Keratinocyte (primary cell): Measurements from ENCODE around the gene NEK10. TPM values are rescaled to one million over a fixed set of nuclear protein-coding genes. Genes with fewer than 3 reads are reported as not detected.

Experiments used
- DNase-seq: peaks from one replicate; pipeline ENCODE4 v3.0.0-alpha.2; 2011; ENCODE audit warnings: low read depth, missing footprints, low spot score
- FAIRE-seq: peaks from 2 replicates; lab custom pipeline; 2011; peaks lifted over from hg19 to GRCh38; lab: Jason Lieb, UNC
- H2AFZ ChIP-seq: 2 replicates; pipeline ENCODE4 v1.6.0; 2012; ENCODE audit warnings: low read length, control low read depth, inconsistent platforms; ENCODE audit not compliant: control insufficient read depth
- H3K27ac ChIP-seq: 2 replicates; pipeline ENCODE4 v1.5.1; 2011; ENCODE audit warnings: low read length; ENCODE audit not compliant: control insufficient read depth, insufficient read depth
- H3K27me3 ChIP-seq: 3 replicates; pipeline ENCODE4 v1.6.0; 2011; ENCODE audit warnings: low read length; ENCODE audit not compliant: control insufficient read depth, insufficient read depth; ENCODE audit errors: extremely low read depth
- H3K36me3 ChIP-seq, 2 experiments: 2 replicates in 1 of 2; 3 replicates in 1 of 2; pipeline ENCODE4 v1.5.1; 2011; ENCODE audit warnings: low read length in 2 of 2, mild to moderate bottlenecking in 1 of 2; ENCODE audit not compliant: control insufficient read depth in 2 of 2, insufficient read depth in 2 of 2; ENCODE audit errors: extremely low read depth in 1 of 2
- H3K4me1 ChIP-seq: 3 replicates; pipeline ENCODE4 v1.5.1; 2011; ENCODE audit warnings: low read length; ENCODE audit not compliant: control insufficient read depth, insufficient read depth; ENCODE audit errors: extremely low read depth
- H3K4me2 ChIP-seq: 3 replicates; pipeline ENCODE4 v1.6.0; 2011; ENCODE audit warnings: low read depth, low read length; ENCODE audit not compliant: control insufficient read depth, insufficient read depth; ENCODE audit errors: extremely low read depth
- H3K4me3 ChIP-seq, 3 experiments: fragments of 200-600 bp in 1 of 3; sonication (generic) in 1 of 3; 2 replicates in 2 of 3; 3 replicates in 1 of 3; pipeline ENCODE4 v1.5.1; 2011 to 2016; ENCODE audit warnings: low read length in 3 of 3, mild to moderate bottlenecking in 3 of 3, control low read depth in 2 of 3, inconsistent platforms in 1 of 3, low read depth in 1 of 3, mixed read lengths in 1 of 3, mixed run types in 1 of 3, moderate library complexity in 1 of 3; ENCODE audit not compliant: control insufficient read depth in 2 of 3, insufficient read depth in 2 of 3; ENCODE audit errors: extremely low read depth in 1 of 3
- H3K79me2 ChIP-seq: 2 replicates; pipeline ENCODE4 v1.6.0; 2012; ENCODE audit warnings: low read length; ENCODE audit not compliant: control insufficient read depth, insufficient read depth
- H3K9ac ChIP-seq: 3 replicates; pipeline ENCODE4 v1.6.0; 2011; ENCODE audit warnings: low read length; ENCODE audit not compliant: control insufficient read depth, insufficient read depth; ENCODE audit errors: extremely low read depth
- H3K9me1 ChIP-seq: 3 replicates; pipeline ENCODE4 v1.6.0; 2011; ENCODE audit warnings: low read length; ENCODE audit not compliant: control insufficient read depth, insufficient read depth; ENCODE audit errors: extremely low read depth
- H3K9me3 ChIP-seq: 2 replicates; pipeline ENCODE4 v1.5.1; 2012; ENCODE audit warnings: low read depth, low read length; ENCODE audit not compliant: control insufficient read depth
- H4K20me1 ChIP-seq: 3 replicates; pipeline ENCODE4 v1.6.0; 2011; ENCODE audit warnings: low read length; ENCODE audit not compliant: control insufficient read depth, insufficient read depth; ENCODE audit errors: extremely low read depth
- CTCF ChIP-seq, 3 experiments: IDR thresholded peaks in 1 of 3; conservative IDR thresholded peaks in 1 of 3; optimal IDR thresholded peaks in 1 of 3; 2 replicates in 2 of 3; 3 replicates in 1 of 3; pipeline versions ENCODE3 to v1.5.1; 2011; ENCODE audit warnings: low read length in 3 of 3, mild to moderate bottlenecking in 3 of 3, moderate library complexity in 2 of 3, control low read depth in 1 of 3, inconsistent platforms in 1 of 3; ENCODE audit not compliant: insufficient read depth in 2 of 3; ENCODE audit errors: extremely low read depth in 1 of 3
- EZH2 ChIP-seq: IDR thresholded peaks from one replicate; pipeline ENCODE4 v1.6.1; 2012; ENCODE audit warnings: inconsistent platforms, mild to moderate bottlenecking, low read length, moderate library complexity
- dilution Hi-C: fragments of 300-500 bp; cut with MboI; formaldehyde crosslinking; loops from one replicate; pipeline ENCODE4 v1.7.0; 2020; ENCODE audit warnings: low sequenced_read_pairs; ENCODE audit not compliant: extremely low pct_ligation_motif_present
- polyA plus RNA-seq, 5 experiments: library from polyadenylated mRNA; depleted of rRNA in 3 of 5; stranded (reverse) in 3 of 5; stranded (forward) in 1 of 5; unstranded in 1 of 5; fragments of >200 nt; gene quantifications; 1 replicate in 1 of 5; 2 replicates in 3 of 5; 3 replicates in 1 of 5; pipeline versions ENCODE4 v1.2.1 to v1.2.3, GENCODE V29; 2011 to 2012; ENCODE audit warnings: missing spikeins in 2 of 5, low read depth in 1 of 5, low replicate concordance in 1 of 5

The NEK10 gene
- polyA plus RNA-seq, 1 donor (not counting 4 experiments of a cell fraction or from before 2014, with no cell fraction given) = 0.98 TPM

GRCh38 chr3:27186013-27186412 is 183.2 kb downstream of the NEK10 start:
- Histone ChIP-seq H3K36me3 (no peaks in the 10 kb centered on the region), H3K79me2 (no peaks in the 10 kb centered on the region), H2AFZ (no peak overlapping the region), H3K9ac (no peak overlapping the region), H3K4me1 (no peaks in the 10 kb centered on the region), H3K27me3 (no peaks in the 10 kb centered on the region), H3K9me1 (no peaks in the 10 kb centered on the region), H3K4me3 (no peak overlapping the region), H3K9me3 (no peaks in the 10 kb centered on the region), H3K27ac (no peak overlapping the region), H3K4me2 (no peak overlapping the region), H4K20me1 (no peaks in the 10 kb centered on the region)
- FAIRE-seq = no peak
- dilution Hi-C loops = no loop called here
- TF ChIP-seq EZH2 = no peak
- TF ChIP-seq CTCF (optimal IDR thresholded peaks at IDR 0.05 in 1 of 3, IDR thresholded peaks at IDR 0.05 in 1 of 3, conservative IDR thresholded peaks at IDR 0.05 in 1 of 3; ENCODE audit: extremely low read depth in 1 of 3, insufficient read depth in 2 of 3, low read length in 3 of 3) = no peak
- no peak for DNase-seq

- Histone ChIP-seq H3K27ac (no peak overlapping the region), H3K9me1 (no peaks in the 10 kb centered on the region), H3K4me1 (no peaks in the 10 kb centered on the region), H3K4me2 (no peak overlapping the region), H3K36me3 (no peaks in the 10 kb centered on the region), H3K9me3 (no peaks in the 10 kb centered on the region), H4K20me1 (no peaks in the 10 kb centered on the region), H3K79me2 (no peaks in the 10 kb centered on the region), H3K9ac (no peak overlapping the region), H3K27me3 (no peaks in the 10 kb centered on the region), H3K4me3 (no peak overlapping the region), H2AFZ (no peak overlapping the region)
- FAIRE-seq = no peak
- no peak for TF ChIP-seq EZH2
- no peak for TF ChIP-seq CTCF (optimal IDR thresholded peaks at IDR 0.05 in 1 of 3, IDR thresholded peaks at IDR 0.05 in 1 of 3, conservative IDR thresholded peaks at IDR 0.05 in 1 of 3; ENCODE audit: extremely low read depth in 1 of 3, insufficient read depth in 2 of 3, low read length in 3 of 3)
- dilution Hi-C loops = no loop called here
- no peak for DNase-seq
Measured at GRCh38 chr3:27185231-27185989, 183.8 kb downstream of the NEK10 start.
